Stimulated activated naive CD8-positive, alpha-beta T cell treated with anti-CD3 and anti-CD28 coated beads, Interleukin-15, amount 100 ng/mL, for 72 hours (primary cell): ENCODE measurements around the gene KCNF1.

Experiments used
- ATAC-seq: fragments of 150-1000 bp; cut with Tn5 transposase; 2 replicates; pipeline ENCODE4 v1.10.0; 2021; ENCODE audit warnings: mild to moderate bottlenecking, moderate library complexity
- DNase-seq, 2 donors: peaks; one replicate each; pipeline ENCODE4 v3.0.0; 2021 to 2022
- H3K27ac Mint-ChIP-seq, 2 donors: one replicate each; pipeline ENCODE4 v1.8.0; 2022; ENCODE audit warnings: mild to moderate bottlenecking in 2 of 2, mixed read lengths in 2 of 2, moderate library complexity in 2 of 2
- H3K27me3 Mint-ChIP-seq: one replicate; pipeline ENCODE4 v1.8.0; 2022; ENCODE audit warnings: mixed read lengths
- H3K4me1 Mint-ChIP-seq: one replicate; pipeline ENCODE4 v1.8.0; 2022; ENCODE audit warnings: mild to moderate bottlenecking, mixed read lengths
- H3K4me3 Mint-ChIP-seq, 2 donors: one replicate each; pipeline ENCODE4 v1.8.0; 2022; ENCODE audit warnings: mild to moderate bottlenecking in 2 of 2, mixed read lengths in 2 of 2, moderate library complexity in 1 of 2
- H3K9me3 Mint-ChIP-seq, 2 donors: one replicate each; pipeline ENCODE4 v1.8.0; 2022; ENCODE audit warnings: mixed read lengths in 2 of 2

KCNF1 gene

DNA sequence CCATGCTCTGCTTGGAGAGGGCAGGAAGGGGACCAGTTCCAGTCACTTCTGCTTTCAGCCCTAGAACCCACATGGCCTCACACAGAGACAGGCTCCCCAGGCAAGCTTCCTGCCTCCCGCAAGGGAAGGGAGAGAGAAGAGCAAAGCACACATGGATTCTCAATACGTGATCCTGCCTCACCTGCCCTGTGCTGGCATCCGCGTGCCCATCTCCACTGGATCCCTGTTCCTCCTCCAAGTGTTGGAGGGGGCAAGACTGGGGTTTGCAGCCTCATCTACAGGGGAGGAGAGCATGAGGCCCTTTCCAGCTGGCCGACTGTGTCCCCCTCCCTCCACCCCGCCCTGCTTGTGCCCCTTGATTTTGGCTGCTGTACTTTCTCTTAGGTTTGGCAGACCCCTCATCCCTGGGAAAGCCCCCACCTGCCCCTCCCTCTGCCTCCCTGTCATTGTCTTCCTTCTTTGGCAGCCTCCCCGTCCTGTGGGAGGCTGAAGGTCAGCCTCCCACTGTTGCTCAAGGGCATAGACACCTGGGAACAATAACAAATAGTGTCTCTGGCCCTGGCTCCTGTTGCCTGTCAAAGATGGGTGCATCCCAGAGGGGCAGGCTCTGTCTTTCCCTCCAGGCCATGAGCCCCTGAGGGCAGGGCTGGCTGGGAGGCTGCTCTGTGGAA is 22.7 kb downstream of the KCNF1 start:
- Mint-ChIP-seq H3K4me1 (no peaks in the 10 kb centered on the region), H3K27ac (no peak overlapping the region), H3K27me3 (peaks cover 58% of the 10 kb centered on the region), H3K9me3 (peaks cover 7 to 10% of the 10 kb centered on the region in 2 donors), H3K4me3 (no peak overlapping the region)
- DNase-seq (no peak), ATAC-seq (no peak)

GRCh38 chr2:10934979-10935350 is 23.2 kb downstream of the KCNF1 start:
- H3K27me3 Mint-ChIP-seq, result peaks cover 53% of the 10 kb centered on the region
- H3K27ac Mint-ChIP-seq, result no peak overlapping the region
- ATAC-seq, result no peak
- DNase-seq, result no peak
- H3K9me3 Mint-ChIP-seq, result peaks cover 9 to 15% of the 10 kb centered on the region in 2 donors
- H3K4me1 Mint-ChIP-seq, result no peaks in the 10 kb centered on the region
- no peak overlapping the region for H3K4me3 Mint-ChIP-seq

- Mint-ChIP-seq H3K4me1 (no peaks in the 10 kb centered on the region), H3K27me3 (peaks cover 48% of the 10 kb centered on the region), H3K4me3 (no peak overlapping the region), H3K9me3 (peaks cover 9 to 18% of the 10 kb centered on the region in 2 donors), H3K27ac (no peak overlapping the region)
- DNase-seq, result no peak
- no peak for ATAC-seq
Observed at GRCh38 chr2:10935366-10935918, 23.7 kb downstream of the KCNF1 start.

DNA sequence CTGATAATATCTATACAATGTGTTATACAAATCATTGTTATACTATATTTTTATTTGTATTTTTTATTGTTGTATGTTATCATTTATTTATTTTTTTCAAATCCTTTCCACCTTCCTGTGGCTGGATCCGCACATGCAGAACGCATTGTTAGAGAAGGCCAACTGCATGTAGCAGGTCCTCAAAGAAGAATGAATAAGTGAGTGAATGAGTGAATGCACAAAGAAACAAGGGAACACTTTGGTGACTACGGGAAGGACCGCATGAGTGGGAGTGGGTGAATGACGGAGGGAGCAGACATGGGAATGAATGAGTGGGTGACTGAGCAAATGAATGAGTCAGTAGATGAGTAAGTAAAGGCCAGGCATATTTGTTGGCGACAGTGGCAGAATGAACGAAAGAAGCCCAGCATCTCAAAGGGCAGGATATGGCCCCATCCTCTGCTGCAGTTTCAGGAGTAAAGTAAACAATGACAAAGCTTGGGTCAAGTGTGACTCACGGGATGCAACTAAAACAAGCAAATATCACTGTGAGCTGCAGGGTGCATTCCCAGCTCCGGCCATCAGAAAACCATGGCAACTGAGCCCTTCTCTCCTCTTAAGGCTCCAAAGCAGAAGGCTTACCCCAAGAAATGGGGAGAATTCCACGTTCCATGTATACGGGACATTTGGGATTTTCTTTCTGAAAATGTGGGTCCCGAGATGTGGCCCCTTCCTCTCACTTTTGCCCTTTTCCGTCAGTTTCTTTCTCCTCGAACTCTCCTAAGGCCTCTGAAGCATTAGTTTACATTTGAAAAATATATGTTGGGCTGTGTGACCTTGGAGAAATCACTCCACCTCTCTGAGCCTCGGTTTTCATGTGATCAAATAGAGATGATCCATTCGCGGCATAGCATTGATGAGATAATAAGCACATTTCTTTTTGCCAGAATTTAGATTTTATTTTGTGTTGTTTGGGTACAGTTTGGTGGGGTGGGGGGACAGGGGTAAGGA is 24.5 kb downstream of the KCNF1 start:
- peaks cover 44% of the 10 kb centered on the region for H3K27me3 Mint-ChIP-seq
- H3K9me3 Mint-ChIP-seq, result peaks cover 9 to 18% of the 10 kb centered on the region in 2 donors
- DNase-seq, result no peak
- no peaks in the 10 kb centered on the region for H3K4me1 Mint-ChIP-seq
- no peak overlapping the region for H3K4me3 Mint-ChIP-seq
- H3K27ac Mint-ChIP-seq, result no peak overlapping the region
- ATAC-seq, result no peak

- Mint-ChIP-seq H3K27ac (no peak overlapping the region), H3K27me3 (peaks cover 25% of the 10 kb centered on the region), H3K4me1 (no peaks in the 10 kb centered on the region)
Observed at GRCh38 chr2:10939058-10939457, 27.3 kb downstream of the KCNF1 start.

GRCh38 chr2:10940596-10940995 is 28.9 kb downstream of the KCNF1 start:
- H3K27ac Mint-ChIP-seq, result no peak overlapping the region
- ATAC-seq (no peak), DNase-seq (no peak)
- peaks cover 9 to 22% of the 10 kb centered on the region in 2 donors for H3K9me3 Mint-ChIP-seq
- H3K4me3 Mint-ChIP-seq, result no peak overlapping the region
- peaks cover 29% of the 10 kb centered on the region for H3K27me3 Mint-ChIP-seq
- no peaks in the 10 kb centered on the region for H3K4me1 Mint-ChIP-seq

More at GRCh38 chr2:10939058-10939457, 27.3 kb downstream of the KCNF1 start:
- DNase-seq, result no peak
- H3K4me3 Mint-ChIP-seq, result no peak overlapping the region
- ATAC-seq, result no peak
- peaks cover 9 to 18% of the 10 kb centered on the region in 2 donors for H3K9me3 Mint-ChIP-seq

GRCh38 chr2:10941383-10941782 is 29.6 kb downstream of the KCNF1 start:
- Mint-ChIP-seq H3K4me1 (no peaks in the 10 kb centered on the region), H3K9me3 (peaks cover 9 to 22% of the 10 kb centered on the region in 2 donors), H3K4me3 (no peak overlapping the region), H3K27ac (no peak overlapping the region), H3K27me3 (peaks cover 31% of the 10 kb centered on the region)
- ATAC-seq (no peak), DNase-seq (no peak)

GRCh38 chr2:10944799-10945198 is 33.1 kb downstream of the KCNF1 start:
- DNase-seq, result no peak
- ATAC-seq, result no peak
- H3K4me1 Mint-ChIP-seq, result no peaks in the 10 kb centered on the region
- H3K27ac Mint-ChIP-seq, result no peak overlapping the region
- H3K27me3 Mint-ChIP-seq, result peaks cover 65% of the 10 kb centered on the region
- H3K4me3 Mint-ChIP-seq, result no peak overlapping the region
- peaks cover 0 to 9% of the 10 kb centered on the region in 2 donors for H3K9me3 Mint-ChIP-seq

- ATAC-seq (no peak), DNase-seq (no peak)
- H3K9me3 Mint-ChIP-seq, result peaks cover 0 to 5% of the 10 kb centered on the region in 2 donors
- H3K4me1 Mint-ChIP-seq, result no peaks in the 10 kb centered on the region
- no peak overlapping the region for H3K27ac Mint-ChIP-seq
- H3K27me3 Mint-ChIP-seq, result peaks cover 81% of the 10 kb centered on the region
- H3K4me3 Mint-ChIP-seq, result no peak overlapping the region
Observed at GRCh38 chr2:10946394-10946793, 34.7 kb downstream of the KCNF1 start.

DNA sequence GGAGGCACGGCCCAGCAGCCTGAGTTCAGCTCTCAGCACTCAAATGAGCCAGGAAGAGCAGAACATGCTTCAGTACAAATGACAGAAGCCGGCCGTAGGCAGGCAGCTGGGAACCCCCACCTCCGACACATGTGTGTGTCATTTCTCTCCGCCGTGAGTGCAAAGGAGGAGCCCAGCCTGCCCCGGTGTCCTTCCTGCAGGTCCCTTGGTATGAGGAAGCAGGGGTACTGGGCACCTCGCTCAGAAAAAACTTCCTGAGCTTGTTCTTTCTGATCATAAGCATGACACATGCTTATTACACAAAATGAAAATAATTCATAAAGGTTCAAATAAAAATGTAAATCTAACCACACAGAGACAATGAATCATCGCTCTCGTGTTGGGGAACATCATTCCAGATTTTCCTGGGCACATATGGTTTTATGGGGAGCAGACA is 35.3 kb downstream of the KCNF1 start:
- DNase-seq, result no peak
- ATAC-seq, result no peak
- Mint-ChIP-seq H3K27ac (no peak overlapping the region), H3K27me3 (peaks cover 84% of the 10 kb centered on the region), H3K4me1 (no peaks in the 10 kb centered on the region), H3K9me3 (peaks cover 0 to 5% of the 10 kb centered on the region in 2 donors), H3K4me3 (no peak overlapping the region)

- no peak for ATAC-seq
- DNase-seq, result no peak
- Mint-ChIP-seq H3K27me3 (peaks cover 84% of the 10 kb centered on the region), H3K4me1 (peaks cover 3% of the 10 kb centered on the region), H3K27ac (peak overlapping the region in 1 of 2 donors; percentile 48), H3K9me3 (peaks cover 0 to 5% of the 10 kb centered on the region in 2 donors), H3K4me3 (no peak overlapping the region)
Observed at GRCh38 chr2:10947446-10948187, 35.9 kb downstream of the KCNF1 start.

- DNase-seq (no peak), ATAC-seq (no peak)
- Mint-ChIP-seq H3K4me1 (peaks cover 8% of the 10 kb centered on the region), H3K9me3 (peaks cover 6 to 8% of the 10 kb centered on the region in 2 donors), H3K27ac (no peak overlapping the region), H3K4me3 (no peak overlapping the region), H3K27me3 (peaks cover 79% of the 10 kb centered on the region)
Observed at GRCh38 chr2:10948188-10948564, 36.4 kb downstream of the KCNF1 start.

DNA sequence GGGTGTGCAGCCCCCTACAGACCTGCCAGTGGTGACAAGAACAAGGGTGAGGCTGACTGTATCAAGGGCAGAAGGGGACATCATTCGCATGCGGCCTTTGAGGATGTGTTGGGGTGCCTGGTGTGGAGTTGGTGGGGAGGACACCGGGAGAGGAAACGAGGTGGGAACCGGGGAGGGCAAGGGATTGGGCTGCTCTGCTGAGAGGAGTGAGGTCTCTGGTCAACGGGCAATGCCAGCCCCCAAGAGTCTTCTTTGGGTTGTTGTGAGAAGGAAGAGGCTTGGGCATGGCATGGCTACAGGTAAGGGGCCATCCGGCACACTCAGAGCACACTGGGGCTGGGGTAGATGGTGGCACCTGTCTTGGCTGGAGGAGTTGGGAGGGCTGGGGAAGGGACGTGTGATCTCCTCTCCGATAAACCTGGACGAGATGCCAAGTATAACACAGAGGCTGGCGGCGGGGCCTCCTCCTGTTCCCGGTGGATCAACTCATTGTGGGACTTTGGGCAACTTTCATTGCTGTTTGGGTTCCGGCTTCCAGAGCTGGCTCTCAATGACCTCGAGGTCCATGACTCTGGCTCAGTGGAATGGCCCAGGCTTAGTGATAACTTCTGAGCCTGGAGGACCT is 37.0 kb downstream of the KCNF1 start:
- no peak for DNase-seq
- Mint-ChIP-seq H3K4me1 (peaks cover 12% of the 10 kb centered on the region), H3K9me3 (peaks cover 11 to 13% of the 10 kb centered on the region in 2 donors), H3K4me3 (no peak overlapping the region), H3K27ac (no peak overlapping the region), H3K27me3 (peaks cover 76% of the 10 kb centered on the region)
- ATAC-seq, result no peak

DNA sequence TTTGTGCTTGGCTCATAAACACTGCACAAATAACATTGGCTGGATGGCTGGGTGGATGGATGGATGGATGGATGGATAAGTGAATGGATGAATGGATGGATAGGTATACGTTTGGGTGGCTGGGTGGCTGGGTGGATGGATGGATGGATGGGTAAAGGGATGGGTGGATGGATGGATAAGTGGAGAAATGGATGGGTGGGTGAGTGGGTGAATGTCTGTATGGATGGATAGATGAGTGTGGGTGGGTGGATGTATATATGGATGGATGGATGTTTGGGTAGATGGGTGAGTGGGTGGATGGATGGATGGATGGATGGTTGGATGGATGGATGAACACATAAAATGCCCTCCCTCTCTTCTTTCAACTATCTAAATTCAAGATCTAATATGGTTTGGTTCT is 38.1 kb downstream of the KCNF1 start:
- DNase-seq (no peak), ATAC-seq (no peak)
- H3K27ac Mint-ChIP-seq, result no peak overlapping the region
- H3K9me3 Mint-ChIP-seq, result peaks cover 11 to 15% of the 10 kb centered on the region in 2 donors
- no peak overlapping the region for H3K4me3 Mint-ChIP-seq
- peaks cover 67% of the 10 kb centered on the region for H3K27me3 Mint-ChIP-seq
- H3K4me1 Mint-ChIP-seq, result peaks cover 12% of the 10 kb centered on the region
